Hematopoietic multipotent progenitor cell (in vitro differentiated cells): ENCODE data around the gene RELB. TPM values are rescaled to one million over a fixed set of nuclear protein-coding genes. Genes with fewer than 3 reads are reported as not detected.
"Not testable (repeated sequence)": the region's sequence is repeated elsewhere in the genome, so short reads cannot be mapped to it uniquely, and the experiment has no call there.

Source experiments
- DNase-seq, 3 donors: peaks; one replicate each; pipeline ENCODE4 v3.0.0-alpha.2; 2011 to 2015; ENCODE audit warnings: low read depth in 2 of 3, low spot score in 2 of 3
- total RNA-seq: library from RNA; depleted of rRNA; stranded (reverse); fragments of >200 nt; gene quantifications from one replicate; pipeline ENCODE4 v1.2.3, GENCODE V29; 2012

The RELB gene
- total RNA-seq, 1 donor = 25.6 TPM

GRCh38 chr19:44985445-44985844 lies 15.8 kb upstream of the RELB start:
- no peak for DNase-seq

- no peak for DNase-seq
Observed at GRCh38 chr19:44986389-44986788, 14.9 kb upstream of the RELB start.

DNA sequence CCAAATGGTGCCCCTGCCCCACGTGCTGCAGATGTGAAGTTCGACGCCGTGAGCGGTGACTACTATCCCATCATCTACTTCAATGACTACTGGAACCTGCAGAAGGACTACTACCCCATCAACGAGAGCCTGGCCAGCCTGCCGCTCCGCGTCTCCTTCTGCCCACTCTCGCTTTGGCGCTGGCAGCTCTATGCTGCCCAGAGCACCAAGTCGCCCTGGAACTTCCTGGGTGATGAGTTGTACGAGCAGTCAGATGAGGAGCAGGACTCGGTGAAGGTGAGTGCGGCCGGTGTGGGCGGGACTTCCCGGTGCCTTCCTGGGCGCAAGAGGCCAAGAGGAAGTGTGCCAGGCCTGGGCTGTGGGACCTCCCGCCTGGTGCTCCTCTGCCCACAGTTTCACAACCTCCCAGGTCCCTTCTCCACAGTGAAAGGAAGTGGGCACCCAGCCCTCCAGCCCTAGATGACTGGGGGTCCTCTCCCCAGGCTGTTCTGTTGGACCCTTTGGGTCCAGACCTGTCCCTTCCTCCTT lies 14.1 kb upstream of the RELB start:
- DNase-seq = no peak

DNA sequence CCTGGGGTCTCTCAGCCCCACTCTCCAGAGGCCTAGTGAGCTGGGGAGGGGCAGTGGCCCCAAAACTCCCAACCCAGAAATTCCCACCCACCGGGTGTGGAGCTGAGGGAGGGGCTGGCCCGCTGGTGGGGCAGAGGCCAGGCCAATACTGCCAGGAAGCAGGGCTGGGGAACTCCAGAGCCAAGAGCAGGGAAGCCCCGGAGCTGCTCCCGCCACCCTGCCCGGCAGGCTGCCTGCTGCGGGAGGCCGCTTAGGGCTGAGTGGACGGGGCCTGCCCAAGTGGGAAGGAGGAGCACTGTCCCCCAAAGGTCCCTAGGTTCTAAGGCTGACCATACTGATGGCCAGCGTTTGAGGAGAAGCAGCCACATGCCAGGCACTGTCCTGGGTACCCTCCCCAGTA lies 13.0 kb upstream of the RELB start:
- no peak for DNase-seq

DNA sequence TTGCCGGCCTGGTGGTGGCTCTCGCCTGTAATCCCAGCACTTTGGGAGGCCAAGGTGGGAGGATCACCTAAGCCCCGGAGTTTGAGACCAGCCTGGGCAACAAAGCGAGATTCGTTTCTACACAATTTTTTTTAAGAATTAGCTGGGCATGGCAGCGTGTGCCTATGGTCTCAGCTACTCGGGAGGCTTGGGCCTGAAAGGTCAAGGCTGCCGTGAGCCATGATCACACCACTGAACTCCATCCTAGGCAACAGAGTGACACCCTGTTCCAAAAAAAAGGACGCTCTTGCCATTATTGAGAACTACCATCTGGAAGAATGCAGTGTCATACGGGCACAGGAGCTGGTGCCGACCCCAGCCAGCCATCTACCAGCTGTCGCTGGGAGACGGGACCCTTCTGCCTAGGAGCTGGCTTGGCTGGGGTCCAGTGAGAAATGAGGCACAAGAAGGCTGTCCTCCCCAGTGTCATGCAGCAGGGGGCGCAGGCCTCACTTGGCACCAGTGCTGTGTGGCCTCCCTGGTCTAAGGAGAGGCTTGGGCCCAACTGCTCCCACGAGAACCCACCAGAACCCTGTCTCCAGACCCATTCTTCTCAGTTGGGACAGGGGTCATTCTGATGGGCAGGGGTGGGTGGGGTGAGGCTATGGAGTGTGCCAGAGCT lies 12.2 kb upstream of the RELB start:
- DNase-seq = peak in 2 of 3 donors; percentile 54 to 78

- DNase-seq = no peak
Observed at GRCh38 chr19:44990459-44990858, 10.8 kb upstream of the RELB start.

DNA sequence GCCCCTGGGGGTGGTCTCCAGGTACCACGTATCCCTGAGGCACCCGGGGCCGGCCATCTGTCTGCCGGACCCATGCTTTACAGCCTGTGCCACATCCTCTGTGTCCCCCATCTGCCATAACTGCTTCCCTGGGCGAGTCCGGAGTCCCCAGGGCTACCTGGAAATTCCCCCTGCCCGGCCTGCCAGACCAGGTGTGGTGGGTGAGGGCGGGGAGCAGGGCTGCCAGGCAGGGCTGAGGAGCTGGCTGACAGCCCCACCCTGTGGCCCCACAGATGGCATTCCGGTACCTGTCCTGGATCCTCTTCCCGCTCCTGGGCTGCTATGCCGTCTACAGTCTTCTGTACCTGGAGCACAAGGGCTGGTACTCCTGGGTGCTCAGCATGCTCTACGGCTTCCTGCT lies 10.3 kb upstream of the RELB start:
- no peak for DNase-seq

DNA sequence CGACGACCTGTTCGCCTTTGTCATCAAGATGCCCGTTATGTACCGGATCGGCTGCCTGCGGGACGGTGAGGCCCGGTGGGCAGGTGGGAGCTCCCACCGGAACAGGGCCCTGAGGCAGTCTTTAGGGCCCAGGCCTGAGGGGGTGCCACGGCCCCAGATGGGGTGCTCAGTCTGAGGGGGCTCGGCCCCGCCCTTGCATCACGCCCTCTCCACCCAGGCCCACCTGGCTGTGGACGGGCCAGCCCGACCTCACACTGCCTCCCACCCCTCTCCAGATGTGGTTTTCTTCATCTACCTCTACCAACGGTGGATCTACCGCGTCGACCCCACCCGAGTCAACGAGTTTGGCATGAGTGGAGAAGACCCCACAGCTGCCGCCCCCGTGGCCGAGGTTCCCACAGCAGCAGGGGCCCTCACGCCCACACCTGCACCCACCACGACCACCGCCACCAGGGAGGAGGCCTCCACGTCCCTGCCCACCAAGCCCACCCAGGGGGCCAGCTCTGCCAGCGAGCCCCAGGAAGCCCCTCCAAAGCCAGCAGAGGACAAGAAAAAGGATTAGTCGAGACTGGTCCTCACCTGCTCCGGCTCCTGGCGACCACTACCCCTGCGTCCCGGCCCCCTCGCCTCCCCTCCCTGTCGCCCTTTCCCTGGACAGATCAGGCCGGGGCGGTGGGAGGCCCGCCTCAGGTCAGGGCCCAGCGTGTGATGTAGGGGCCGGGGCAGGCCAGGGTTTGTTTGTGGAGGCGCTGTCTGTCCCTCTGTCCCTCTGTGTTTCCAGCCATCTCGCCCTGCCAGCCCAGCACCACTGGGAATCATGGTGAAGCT lies 8.7 kb upstream of the RELB start:
- no peak for DNase-seq

DNA sequence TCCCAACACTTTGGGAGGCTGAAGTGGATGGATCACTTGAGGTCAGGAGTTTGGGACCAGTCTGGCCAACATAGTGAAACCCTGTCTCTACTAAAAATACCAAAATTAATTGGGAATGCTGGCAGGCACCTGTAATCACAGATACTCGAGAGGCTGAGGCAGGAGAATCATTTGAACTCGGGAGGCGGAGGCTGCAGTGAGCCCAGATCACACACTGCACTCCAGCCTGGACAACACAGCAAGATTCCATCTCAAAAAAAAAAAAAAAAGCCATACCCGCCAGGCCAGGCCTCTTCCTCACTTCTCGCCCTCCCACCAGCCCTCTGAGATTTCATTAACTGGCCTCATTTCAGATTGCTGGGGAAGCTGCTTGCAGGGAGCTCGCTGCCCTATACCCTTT lies 7.7 kb upstream of the RELB start:
- DNase-seq = no peak

DNA sequence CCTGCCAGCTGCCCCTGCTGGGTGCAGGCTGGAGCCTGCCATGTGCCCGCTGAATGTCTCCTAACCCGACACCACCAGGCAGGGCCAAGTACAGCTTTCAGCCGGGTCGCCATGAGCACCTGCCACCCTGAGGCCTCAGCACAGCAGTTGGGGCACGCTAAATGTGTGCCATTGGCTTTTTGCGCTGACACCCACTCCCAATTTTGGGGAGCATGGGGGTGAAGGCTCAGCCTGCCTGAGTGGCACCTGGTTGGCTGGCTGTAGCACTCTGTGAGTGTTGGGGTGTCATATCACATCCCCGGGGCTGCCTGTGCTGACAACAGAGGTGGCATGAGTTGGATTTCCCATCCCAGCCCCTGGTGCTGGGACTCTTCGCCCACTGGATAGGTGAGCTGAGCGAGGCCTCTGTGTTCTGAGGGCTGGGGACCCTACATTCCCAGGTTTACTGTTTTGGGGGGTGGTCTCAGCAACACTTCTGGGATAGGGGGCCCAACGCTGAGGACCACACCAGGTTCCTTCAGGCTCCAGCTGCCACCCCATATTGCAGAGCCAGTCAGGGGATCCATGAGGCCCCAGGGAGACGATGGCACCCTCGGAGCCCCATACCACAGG lies 7.2 kb upstream of the RELB start:
- DNase-seq = no peak

DNA sequence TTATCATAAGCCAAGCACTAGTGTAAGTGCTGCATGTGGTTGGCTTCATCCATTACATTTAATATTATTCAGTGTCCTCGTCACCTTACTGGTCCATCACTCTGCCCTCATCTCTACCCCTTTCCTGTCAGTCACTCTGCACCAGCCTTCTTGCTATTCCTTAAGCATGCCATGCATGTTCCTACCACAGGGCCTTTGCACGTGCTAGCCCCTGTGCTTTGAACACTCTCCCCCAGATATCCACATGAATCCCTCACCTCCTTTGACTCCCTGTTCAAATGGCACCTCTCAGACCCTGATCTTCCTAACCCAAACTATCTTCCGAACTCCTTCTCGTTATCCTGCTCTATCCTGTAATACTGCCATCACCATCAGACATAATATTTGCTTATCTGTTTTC lies 3.2 kb upstream of the RELB start:
- DNase-seq = no peak

DNA sequence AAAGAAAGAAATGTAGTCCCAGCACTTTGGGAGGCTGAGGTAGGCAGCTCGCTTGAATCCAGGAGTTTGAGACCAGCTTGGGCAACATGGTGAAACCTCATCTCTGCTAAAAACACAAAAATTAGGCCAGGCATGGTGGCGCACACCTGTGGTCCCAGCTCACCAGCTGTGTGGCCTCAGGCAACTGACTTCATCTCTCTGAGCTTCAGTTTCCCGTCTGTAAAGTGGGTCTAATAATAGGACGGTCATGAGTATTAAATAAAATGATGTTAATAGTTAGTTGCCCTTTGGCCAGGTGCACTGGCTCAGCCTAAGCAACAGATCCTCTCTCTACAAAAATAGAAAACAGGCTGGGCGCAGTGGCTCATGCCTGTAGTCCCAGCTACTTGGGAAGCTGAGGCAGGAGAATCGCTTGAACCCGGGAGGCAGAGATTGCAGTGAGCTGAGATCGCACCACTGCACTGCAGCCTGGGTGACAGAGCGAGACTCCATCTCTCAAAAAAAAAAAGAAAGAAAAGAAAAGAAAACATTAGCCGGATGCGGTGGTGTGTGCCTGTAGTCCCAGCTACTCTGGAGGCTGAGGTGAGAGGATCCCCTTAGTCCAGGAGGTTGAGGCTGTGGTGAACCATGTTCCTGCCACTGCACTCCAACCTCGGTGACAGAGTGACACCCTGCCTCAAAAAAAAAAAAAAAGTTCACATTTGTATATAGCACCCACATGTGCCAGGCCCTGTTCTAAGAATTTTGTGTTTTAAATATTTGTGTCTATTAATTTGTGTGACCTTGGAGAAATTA lies 1.9 kb upstream of the RELB start:
- DNase-seq = not testable (repeated sequence)

DNA sequence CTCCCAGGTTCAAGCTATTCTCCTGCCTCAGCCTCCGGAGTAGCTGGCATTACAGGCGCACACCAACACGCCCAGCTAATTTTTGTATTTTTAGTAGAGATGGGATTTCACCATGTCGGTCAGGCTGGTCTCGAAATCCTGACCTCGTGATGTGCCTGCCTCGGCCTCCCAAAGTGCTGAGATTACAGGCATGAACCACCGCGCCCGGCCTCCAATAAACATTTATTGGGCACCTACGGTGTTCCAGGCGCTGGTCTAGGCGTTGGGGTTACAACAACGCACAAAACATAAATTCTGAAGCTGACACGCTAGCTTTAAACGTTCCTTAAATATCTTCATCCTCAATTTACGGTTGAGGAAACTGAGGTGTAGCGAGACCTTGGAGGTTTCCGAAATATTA lies 599 bp upstream of the RELB start:
- not testable (repeated sequence) for DNase-seq

DNA sequence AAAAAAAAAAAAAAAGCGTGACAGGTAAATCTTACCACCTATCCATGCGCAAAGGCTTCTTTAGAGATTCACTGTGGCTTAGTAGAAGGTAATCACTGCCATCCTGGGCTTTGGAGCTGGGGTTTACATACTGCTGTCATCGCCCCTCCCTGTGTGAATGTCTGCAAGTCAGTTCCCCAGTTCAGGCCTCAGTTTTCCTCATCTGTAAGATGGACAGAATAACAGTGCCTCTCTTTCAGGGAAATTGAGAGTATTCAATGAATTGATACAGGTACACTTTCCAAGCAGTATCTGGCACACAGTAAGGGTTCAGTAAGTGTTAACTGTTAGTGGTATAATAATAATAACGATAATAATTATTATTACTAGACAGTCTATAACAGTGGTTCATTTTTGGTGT lies 2.2 kb downstream of the RELB start:
- no peak for DNase-seq

DNA sequence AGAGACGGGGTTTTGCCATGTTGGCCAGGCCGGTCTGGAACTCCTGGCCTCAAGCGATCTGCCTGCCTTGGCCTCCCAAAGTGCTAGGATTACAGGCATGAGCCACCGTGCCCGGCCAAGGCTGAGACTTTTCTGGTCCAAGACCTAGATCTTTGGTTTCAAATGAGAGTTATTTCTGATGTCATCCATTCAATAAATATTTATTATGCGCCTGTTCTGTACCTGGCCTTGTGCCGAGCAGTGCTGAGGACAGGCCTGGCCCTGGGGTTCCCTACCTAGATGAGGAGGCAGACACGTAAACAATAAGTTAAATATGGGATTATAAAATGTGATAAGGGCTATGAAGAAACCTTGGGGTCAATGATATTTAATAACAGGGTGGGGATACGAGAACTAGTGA lies 4.5 kb downstream of the RELB start:
- no peak for DNase-seq

DNA sequence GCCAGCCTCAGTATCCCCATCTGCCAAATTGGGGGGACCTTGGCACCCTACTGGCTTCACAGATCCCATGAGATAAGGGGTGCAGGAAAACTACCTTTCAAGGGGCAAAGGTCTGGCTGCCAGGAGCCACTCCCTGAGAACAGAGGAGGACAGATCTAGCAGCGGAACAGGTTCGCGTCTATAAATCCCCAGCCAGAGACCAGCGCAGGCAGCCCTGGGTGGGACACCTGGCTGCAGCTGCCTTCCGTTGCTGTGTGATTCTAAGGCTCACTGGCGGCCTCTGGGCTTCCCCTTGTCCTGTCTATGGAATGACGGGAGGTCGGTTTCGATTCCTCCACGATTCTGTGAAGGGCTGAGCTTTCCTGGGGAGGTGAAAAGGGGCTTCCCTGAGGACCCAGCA lies 7.3 kb downstream of the RELB start:
- no peak for DNase-seq

GRCh38 chr19:45009625-45010255 lies 8.5 kb downstream of the RELB start:
- DNase-seq = no peak

DNA sequence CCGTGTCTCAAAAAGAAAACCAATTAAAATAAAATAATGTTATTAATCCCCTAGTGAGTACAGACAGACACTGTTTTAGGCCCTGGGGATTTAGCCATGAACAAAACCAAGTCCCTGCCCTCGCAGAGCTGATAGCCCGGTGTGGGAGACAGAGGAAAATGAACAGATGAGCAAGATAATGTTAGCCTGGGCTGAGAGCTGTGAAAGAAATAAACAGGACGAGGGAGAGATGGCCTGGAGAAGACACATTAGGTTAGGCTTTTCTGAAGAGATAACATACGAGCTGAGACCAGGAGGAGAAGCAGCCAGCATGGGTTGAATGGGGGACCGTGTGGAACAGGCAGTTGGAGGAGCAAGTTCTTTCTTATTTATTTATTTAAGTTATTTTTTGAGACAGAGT lies 9.0 kb downstream of the RELB start:
- no peak for DNase-seq

DNA sequence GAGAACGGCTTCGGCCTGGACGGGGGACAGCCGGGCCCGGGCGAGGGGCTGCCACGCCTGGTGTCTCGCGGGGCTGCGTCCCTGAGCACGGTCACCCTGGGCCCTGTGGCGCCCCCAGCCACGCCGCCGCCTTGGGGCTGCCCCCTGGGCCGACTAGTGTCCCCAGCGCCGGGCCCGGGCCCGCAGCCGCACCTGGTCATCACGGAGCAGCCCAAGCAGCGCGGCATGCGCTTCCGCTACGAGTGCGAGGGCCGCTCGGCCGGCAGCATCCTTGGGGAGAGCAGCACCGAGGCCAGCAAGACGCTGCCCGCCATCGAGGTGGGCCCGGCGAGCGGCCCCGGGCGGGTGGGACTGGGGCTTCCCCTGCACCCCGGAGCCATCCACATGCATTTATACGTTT lies 10.7 kb downstream of the RELB start:
- DNase-seq = no peak
